Neural crest cell (in vitro differentiated cells): ENCODE measurements around the gene LIPA. TPM values are rescaled to one million over a fixed set of nuclear protein-coding genes. Genes with fewer than 3 reads are reported as not detected.
"Not testable (repeated sequence)": the region's sequence is repeated elsewhere in the genome, so short reads cannot be mapped to it uniquely, and the experiment has no call there.

ENCODE experiments used
- DNase-seq: peaks from one replicate; pipeline ENCODE4 v3.0.0; 2021; ENCODE audit warnings: low read depth, mixed read lengths, low spot score
- H3K27ac Mint-ChIP-seq: one replicate; pipeline ENCODE4 v1.8.0; 2021; ENCODE audit warnings: mild to moderate bottlenecking, mixed read lengths; ENCODE audit not compliant: unreplicated experiment
- H3K27me3 Mint-ChIP-seq: 2 replicates; pipeline ENCODE4 v1.8.0; 2021; ENCODE audit warnings: low read depth, mild to moderate bottlenecking, mixed read lengths
- H3K36me3 Mint-ChIP-seq: 2 replicates; pipeline ENCODE4 v1.8.0; 2021; ENCODE audit warnings: low read depth, mild to moderate bottlenecking, mixed read lengths
- H3K4me1 Mint-ChIP-seq: 2 replicates; pipeline ENCODE4 v1.8.0; 2021; ENCODE audit warnings: mixed read lengths
- H3K4me3 Mint-ChIP-seq: one replicate; pipeline ENCODE4 v1.8.0; 2021; ENCODE audit warnings: mild to moderate bottlenecking, mixed read lengths
- H3K9me3 Mint-ChIP-seq: 2 replicates; pipeline ENCODE4 v1.8.0; 2021; ENCODE audit warnings: mixed read lengths
- total RNA-seq: library from RNA; stranded (reverse); gene quantifications from 2 replicates; pipeline ENCODE4 v1.2.1, GENCODE V29; 2021
- TF ChIP-seq, protein P1 (sequence below): fragments of 200-600 bp; sonication (generic); conservative IDR thresholded peaks from 2 replicates; pipeline ENCODE4 v1.5.0; 2021; ENCODE audit warnings: antibody characterized with exemption, mild to moderate bottlenecking

The LIPA gene
- total RNA-seq, 1 donor from 2014 or later = 38.1 TPM

DNA sequence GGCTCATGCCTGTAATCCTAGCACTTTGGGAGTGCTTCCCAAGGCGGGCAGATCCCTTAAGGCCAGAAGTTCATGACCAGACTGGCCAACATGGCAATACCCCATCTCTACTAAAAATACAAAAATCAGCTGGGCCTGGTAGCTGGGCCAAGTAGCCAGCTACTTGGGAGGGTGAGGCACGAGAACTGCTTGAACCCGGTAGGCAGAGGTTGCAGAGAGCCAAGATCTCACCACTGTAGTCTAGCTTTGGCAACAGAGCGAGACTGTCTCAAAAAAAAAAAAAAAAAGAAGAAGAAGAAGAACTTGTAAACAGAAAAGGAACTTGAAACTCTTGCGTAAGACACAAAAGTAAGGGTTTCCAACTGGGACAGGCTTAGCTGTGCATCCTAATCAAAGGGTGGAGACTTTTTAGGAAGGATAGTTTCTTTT, 44.7 kb upstream of the LIPA start:
- H3K9me3 Mint-ChIP-seq = peaks cover 14% of the 10 kb centered on the region
- H3K36me3 Mint-ChIP-seq = peaks cover 6% of the 10 kb centered on the region
- H3K27ac Mint-ChIP-seq = no peak overlapping the region
- H3K4me1 Mint-ChIP-seq = no peaks in the 10 kb centered on the region
- H3K4me3 Mint-ChIP-seq = no peak overlapping the region
- H3K27me3 Mint-ChIP-seq = no peaks in the 10 kb centered on the region
- no peak for DNase-seq
- TF ChIP-seq, protein P1, sequence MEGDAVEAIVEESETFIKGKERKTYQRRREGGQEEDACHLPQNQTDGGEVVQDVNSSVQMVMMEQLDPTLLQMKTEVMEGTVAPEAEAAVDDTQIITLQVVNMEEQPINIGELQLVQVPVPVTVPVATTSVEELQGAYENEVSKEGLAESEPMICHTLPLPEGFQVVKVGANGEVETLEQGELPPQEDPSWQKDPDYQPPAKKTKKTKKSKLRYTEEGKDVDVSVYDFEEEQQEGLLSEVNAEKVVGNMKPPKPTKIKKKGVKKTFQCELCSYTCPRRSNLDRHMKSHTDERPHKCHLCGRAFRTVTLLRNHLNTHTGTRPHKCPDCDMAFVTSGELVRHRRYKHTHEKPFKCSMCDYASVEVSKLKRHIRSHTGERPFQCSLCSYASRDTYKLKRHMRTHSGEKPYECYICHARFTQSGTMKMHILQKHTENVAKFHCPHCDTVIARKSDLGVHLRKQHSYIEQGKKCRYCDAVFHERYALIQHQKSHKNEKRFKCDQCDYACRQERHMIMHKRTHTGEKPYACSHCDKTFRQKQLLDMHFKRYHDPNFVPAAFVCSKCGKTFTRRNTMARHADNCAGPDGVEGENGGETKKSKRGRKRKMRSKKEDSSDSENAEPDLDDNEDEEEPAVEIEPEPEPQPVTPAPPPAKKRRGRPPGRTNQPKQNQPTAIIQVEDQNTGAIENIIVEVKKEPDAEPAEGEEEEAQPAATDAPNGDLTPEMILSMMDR = no peak

- Mint-ChIP-seq H3K36me3 (peaks cover 6% of the 10 kb centered on the region), H3K27me3 (no peaks in the 10 kb centered on the region), H3K4me1 (no peaks in the 10 kb centered on the region), H3K27ac (no peak overlapping the region), H3K4me3 (no peak overlapping the region), H3K9me3 (peaks cover 11% of the 10 kb centered on the region)
- TF ChIP-seq, protein P1 = no peak
- no peak for DNase-seq
These were observed 44.0 kb upstream of the LIPA start for GRCh38 chr10:89295597-89295996.

- Mint-ChIP-seq H3K27me3 (no peaks in the 10 kb centered on the region), H3K9me3 (peaks cover 11% of the 10 kb centered on the region), H3K36me3 (peaks cover 6% of the 10 kb centered on the region), H3K27ac (no peak overlapping the region), H3K4me3 (no peak overlapping the region), H3K4me1 (no peaks in the 10 kb centered on the region)
- DNase-seq = no peak
- TF ChIP-seq, protein P1 = no peak
These were observed 43.2 kb upstream of the LIPA start for GRCh38 chr10:89294721-89295239.

DNA sequence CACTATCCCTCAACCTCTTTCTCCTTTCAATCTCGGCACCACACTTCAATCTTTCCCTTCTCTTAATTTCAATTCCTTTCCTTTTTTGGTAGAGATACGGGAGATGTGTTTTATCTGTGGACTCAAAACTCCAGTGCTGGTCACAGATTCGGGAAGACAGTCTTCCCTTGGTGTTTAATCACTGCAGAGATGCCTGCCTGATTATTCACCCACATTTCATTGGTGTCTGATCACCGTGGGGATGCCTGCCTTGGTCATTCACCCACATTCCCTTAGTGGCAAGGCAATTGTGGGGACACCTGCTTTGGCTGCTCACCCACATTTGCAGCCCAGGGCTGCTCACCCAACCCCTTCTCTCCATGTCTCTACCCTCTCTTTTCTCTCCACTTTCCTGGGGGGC, 33.7 kb upstream of the LIPA start:
- DNase-seq, H3K4me3 Mint-ChIP-seq, H3K27ac Mint-ChIP-seq, H3K9me3 Mint-ChIP-seq, H3K27me3 Mint-ChIP-seq, H3K36me3 Mint-ChIP-seq: not testable (repeated sequence)
- peaks cover 21% of the 10 kb centered on the region for H3K4me1 Mint-ChIP-seq

DNA sequence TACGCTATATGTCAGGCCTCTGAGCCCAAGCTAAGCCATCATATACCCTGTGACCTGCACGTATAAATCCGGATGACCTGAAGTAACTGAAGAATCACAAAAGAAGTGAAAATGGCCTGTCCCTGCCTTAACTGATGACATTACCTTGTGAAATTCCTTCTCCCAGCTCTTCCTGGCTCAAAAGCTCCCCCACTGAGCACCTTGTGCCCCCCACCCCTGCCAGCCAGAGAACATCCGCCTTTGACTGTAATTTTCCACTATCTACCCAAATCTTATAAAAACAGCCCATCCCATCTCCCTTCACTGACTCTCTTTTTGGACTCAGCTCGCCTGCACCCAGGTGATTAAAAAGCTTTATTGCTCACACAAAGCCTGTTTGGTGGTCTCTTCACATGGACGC, 33.1 kb upstream of the LIPA start:
- H3K27ac Mint-ChIP-seq, DNase-seq, H3K4me3 Mint-ChIP-seq: not testable (repeated sequence)

GRCh38 chr10:89283936-89284475, 32.4 kb upstream of the LIPA start:
- H3K27ac Mint-ChIP-seq = peak overlapping the region; percentile 81
- peaks cover 21% of the 10 kb centered on the region for H3K4me1 Mint-ChIP-seq
- no peaks in the 10 kb centered on the region for H3K27me3 Mint-ChIP-seq
- H3K4me3 Mint-ChIP-seq = peak overlapping the region; percentile 52
- H3K36me3 Mint-ChIP-seq = no peaks in the 10 kb centered on the region
- DNase-seq = no peak
- TF ChIP-seq, protein P1 = no peak
- peaks cover 4% of the 10 kb centered on the region for H3K9me3 Mint-ChIP-seq

More for the DNA sequence above, 33.1 kb upstream of the LIPA start:
- H3K4me1 Mint-ChIP-seq = peaks cover 21% of the 10 kb centered on the region
- not testable (repeated sequence) for H3K27me3 Mint-ChIP-seq, H3K36me3 Mint-ChIP-seq, H3K9me3 Mint-ChIP-seq
